IPS-15b (cell line): Measurements from ENCODE around the gene WNK2.

Experiments
- H3K27me3 ChIP-seq: one replicate; pipeline ENCODE4 v1.6.1; 2013; ENCODE audit warnings: low read length; ENCODE audit not compliant: control insufficient read depth, insufficient read depth
- H3K36me3 ChIP-seq: one replicate; pipeline ENCODE4 v1.6.1; 2013; ENCODE audit warnings: low read length; ENCODE audit not compliant: control insufficient read depth, insufficient read depth
- H3K4me1 ChIP-seq: one replicate; pipeline ENCODE4 v1.6.1; 2013; ENCODE audit warnings: mild to moderate bottlenecking, low read length; ENCODE audit not compliant: control insufficient read depth, insufficient read depth
- H3K4me3 ChIP-seq: one replicate; pipeline ENCODE4 v1.5.1; 2013; ENCODE audit warnings: low read depth, low read length
- H3K9ac ChIP-seq: one replicate; pipeline ENCODE4 v1.6.1; 2013; ENCODE audit warnings: low read depth, mild to moderate bottlenecking, low read length
- H3K9me3 ChIP-seq: one replicate; pipeline ENCODE4 v1.6.1; 2013; ENCODE audit warnings: mild to moderate bottlenecking, low read length; ENCODE audit not compliant: control insufficient read depth, insufficient read depth

The WNK2 gene

DNA sequence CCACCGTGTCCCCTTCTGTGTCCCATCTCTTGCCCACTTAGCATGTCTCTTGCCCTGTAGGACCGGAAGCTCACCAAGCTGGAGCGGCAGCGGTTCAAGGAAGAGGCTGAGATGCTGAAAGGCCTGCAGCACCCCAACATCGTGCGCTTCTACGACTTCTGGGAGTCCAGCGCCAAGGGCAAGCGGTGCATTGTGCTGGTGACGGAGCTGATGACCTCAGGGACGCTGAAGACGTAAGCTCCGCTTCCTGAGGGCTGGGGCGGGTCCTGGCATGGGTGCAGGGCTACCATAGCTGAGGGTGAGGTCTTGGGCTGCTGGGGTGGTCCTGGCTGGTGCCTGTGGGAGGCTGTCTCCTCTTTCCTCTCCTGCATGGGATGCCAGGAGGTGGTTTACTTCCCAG is 45.7 kb downstream of the WNK2 start:
- H3K27me3 ChIP-seq, result no peaks in the 10 kb centered on the region
- H3K36me3 ChIP-seq, result peaks cover under 1% of the 10 kb centered on the region
- peaks cover 3% of the 10 kb centered on the region for H3K4me1 ChIP-seq
- H3K9ac ChIP-seq, result no peak overlapping the region
- no peak overlapping the region for H3K4me3 ChIP-seq
- no peaks in the 10 kb centered on the region for H3K9me3 ChIP-seq

DNA sequence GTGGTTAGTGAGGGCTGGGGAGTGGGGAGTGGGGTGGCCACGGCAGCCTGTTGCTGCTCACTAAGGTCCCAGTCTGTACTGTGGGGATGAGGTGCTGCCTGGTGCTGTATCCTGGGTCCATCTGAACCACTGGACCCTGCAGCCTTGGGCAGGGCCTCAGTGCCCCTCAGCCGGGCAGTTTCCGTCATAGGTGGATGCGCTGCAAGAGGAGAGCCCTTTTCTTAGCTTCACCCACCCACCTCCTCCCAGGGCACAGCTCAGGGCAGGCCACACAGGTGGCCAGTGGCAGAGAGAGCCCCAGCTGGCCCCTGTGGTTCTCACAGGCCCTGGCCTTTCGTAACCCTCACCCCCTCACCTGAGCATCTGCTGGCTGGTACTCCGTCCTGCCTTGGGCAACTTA is 46.2 kb downstream of the WNK2 start:
- H3K36me3 ChIP-seq, result peaks cover 6% of the 10 kb centered on the region
- H3K4me1 ChIP-seq, result no peaks in the 10 kb centered on the region
- H3K27me3 ChIP-seq, result no peaks in the 10 kb centered on the region

DNA sequence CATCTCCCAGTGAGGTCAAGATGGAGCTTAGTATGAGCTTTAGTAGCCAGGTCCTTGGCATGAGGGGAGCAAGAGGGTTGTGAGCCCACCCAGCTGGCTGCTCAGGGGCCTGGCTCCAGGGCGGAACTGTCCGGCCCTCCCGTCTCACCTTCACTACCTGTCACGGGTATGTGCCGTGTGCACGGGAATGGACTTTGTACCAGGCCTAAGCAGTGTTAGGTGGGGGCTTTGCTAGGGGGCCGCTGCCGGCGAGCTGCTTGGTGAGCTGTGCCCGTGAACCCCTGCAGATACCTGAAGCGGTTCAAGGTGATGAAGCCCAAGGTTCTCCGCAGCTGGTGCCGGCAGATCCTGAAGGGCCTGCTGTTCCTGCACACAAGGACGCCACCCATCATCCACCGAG is 46.7 kb downstream of the WNK2 start:
- Histone ChIP-seq H3K9me3 (no peaks in the 10 kb centered on the region), H3K4me3 (no peak overlapping the region), H3K36me3 (peaks cover 7% of the 10 kb centered on the region), H3K27me3 (no peaks in the 10 kb centered on the region), H3K4me1 (no peaks in the 10 kb centered on the region), H3K9ac (no peak overlapping the region)

More for the DNA sequence above, 46.2 kb downstream of the WNK2 start:
- Histone ChIP-seq H3K4me3 (no peak overlapping the region), H3K9ac (no peak overlapping the region), H3K9me3 (no peaks in the 10 kb centered on the region)

DNA sequence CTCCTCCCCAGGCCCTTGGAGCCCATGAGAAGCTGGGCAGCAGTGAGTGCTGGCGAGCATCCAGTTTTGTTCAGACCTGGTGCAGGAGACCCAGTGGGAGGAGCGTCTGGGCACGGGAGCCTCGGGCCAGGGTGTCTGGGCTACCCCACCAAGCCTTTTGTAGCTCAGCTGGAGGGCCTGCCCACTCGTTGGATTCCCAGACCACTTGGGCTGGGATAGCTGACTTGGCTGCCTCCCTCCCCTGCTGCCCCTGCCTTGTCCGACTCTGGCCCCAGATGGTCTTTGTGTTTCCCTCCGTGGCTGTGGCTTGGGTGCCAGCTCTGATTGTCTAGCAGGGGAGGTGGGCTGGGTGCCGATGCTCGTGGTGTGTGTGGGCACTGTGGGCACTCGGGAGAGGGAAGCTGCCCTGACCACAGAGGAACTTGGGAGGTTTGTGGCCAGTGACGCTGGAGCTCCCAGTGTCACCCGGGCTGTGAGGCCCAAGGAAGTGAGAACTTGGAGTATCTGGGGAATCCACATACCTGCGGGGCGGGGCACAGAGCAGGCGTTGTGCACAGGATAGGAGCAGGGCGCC is 47.3 kb downstream of the WNK2 start:
- Histone ChIP-seq H3K9me3 (no peaks in the 10 kb centered on the region), H3K4me1 (no peaks in the 10 kb centered on the region), H3K9ac (no peak overlapping the region), H3K4me3 (no peak overlapping the region), H3K27me3 (no peaks in the 10 kb centered on the region), H3K36me3 (peaks cover 7% of the 10 kb centered on the region)

DNA sequence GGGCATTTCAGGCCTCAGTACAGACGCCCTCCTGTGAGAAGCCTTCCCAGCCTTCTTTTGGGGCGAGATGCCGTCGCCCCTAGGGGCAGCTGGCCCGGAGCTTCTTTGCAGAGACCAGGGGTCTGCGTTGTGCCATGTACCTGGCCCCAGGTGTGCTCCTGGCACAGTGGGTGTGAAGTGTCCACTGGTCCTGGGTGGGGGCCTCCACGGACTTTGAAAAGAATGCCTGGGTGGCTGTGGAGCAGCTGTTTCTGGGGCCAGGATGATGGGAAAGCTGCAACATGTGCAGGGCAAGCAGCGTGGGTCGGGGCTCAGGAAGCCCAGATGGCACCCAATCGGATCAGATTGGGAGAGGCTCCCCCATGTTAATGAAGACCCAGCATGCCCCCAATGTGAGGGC is 47.8 kb downstream of the WNK2 start:
- no peaks in the 10 kb centered on the region for H3K9me3 ChIP-seq
- no peak overlapping the region for H3K9ac ChIP-seq
- no peak overlapping the region for H3K4me3 ChIP-seq
- H3K27me3 ChIP-seq, result no peaks in the 10 kb centered on the region
- H3K36me3 ChIP-seq, result peaks cover 7% of the 10 kb centered on the region
- no peaks in the 10 kb centered on the region for H3K4me1 ChIP-seq

DNA sequence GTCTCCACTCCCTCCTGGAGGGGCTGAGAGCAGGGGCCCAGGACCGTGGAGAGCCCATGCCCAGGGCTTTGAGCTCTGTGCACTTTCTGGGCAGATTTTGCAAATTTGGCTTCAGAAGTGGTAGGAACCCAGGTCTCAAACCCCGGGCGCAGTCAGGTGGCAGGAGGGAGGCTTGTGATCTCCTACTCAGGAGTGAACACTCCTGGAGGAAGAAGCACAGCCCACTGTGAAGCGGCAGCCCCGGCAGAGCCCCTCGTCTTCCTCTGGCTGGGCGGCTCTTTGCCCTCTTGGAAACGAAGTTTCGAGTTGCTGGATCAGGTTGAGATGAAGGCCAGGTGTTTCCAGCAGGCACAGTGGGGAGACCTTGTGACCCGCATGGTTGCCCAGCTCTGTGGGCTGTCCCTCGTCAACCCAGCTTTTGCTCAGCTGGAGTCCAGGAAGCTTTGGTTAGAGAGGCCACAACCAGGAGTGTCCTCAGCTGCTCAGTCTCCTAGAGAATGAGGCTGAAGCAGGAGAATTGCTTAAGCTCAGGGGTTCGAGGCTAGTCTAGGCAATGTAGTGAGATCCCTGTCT is 48.5 kb downstream of the WNK2 start:
- no peaks in the 10 kb centered on the region for H3K27me3 ChIP-seq
- no peak overlapping the region for H3K9ac ChIP-seq
- peaks cover 7% of the 10 kb centered on the region for H3K36me3 ChIP-seq
- H3K9me3 ChIP-seq, result no peaks in the 10 kb centered on the region
- no peak overlapping the region for H3K4me3 ChIP-seq
- no peaks in the 10 kb centered on the region for H3K4me1 ChIP-seq

DNA sequence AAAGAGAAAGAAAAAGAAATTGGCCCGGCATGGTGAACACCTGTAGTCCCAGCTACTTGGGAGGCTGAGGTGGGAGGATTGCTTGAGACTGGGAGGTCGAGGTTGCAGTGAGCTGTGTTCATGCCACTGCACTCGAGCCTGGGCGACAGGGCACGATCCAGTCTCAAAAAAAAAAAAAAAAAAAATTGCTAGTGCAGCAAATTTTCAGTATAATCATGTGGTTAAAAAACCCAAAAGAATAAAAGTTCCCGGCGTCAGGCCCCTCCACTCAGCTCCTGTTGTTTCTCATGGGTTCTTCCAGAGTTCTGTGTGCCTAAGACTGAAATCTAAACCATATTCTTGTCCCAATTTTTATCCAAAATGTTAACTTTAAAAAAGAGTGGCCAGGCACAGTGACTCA is 49.1 kb downstream of the WNK2 start:
- peaks cover 13% of the 10 kb centered on the region for H3K36me3 ChIP-seq
- H3K9me3 ChIP-seq, result no peaks in the 10 kb centered on the region
- H3K4me3 ChIP-seq, result no peak overlapping the region
- H3K27me3 ChIP-seq, result no peaks in the 10 kb centered on the region
- H3K4me1 ChIP-seq, result no peaks in the 10 kb centered on the region
- no peak overlapping the region for H3K9ac ChIP-seq

DNA sequence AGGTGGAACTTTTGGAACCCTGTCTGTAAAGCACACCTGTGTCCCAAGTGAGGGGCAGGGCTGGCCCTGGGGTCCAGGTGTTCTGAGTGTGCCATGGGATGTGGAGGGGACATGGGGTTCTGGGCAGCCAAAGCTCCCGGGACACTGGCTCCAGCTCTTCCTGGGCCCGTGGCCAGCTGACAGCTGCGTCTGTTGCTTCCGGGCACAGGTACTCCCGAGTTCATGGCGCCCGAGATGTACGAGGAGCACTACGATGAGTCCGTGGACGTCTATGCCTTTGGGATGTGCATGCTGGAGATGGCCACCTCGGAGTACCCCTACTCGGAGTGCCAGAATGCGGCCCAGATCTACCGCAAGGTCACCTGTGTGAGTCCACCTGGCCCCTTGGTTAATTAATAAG is 50.7 kb downstream of the WNK2 start:
- Histone ChIP-seq H3K9ac (no peak overlapping the region), H3K4me3 (no peak overlapping the region), H3K36me3 (peaks cover 22% of the 10 kb centered on the region), H3K27me3 (no peaks in the 10 kb centered on the region), H3K4me1 (no peaks in the 10 kb centered on the region), H3K9me3 (no peaks in the 10 kb centered on the region)

DNA sequence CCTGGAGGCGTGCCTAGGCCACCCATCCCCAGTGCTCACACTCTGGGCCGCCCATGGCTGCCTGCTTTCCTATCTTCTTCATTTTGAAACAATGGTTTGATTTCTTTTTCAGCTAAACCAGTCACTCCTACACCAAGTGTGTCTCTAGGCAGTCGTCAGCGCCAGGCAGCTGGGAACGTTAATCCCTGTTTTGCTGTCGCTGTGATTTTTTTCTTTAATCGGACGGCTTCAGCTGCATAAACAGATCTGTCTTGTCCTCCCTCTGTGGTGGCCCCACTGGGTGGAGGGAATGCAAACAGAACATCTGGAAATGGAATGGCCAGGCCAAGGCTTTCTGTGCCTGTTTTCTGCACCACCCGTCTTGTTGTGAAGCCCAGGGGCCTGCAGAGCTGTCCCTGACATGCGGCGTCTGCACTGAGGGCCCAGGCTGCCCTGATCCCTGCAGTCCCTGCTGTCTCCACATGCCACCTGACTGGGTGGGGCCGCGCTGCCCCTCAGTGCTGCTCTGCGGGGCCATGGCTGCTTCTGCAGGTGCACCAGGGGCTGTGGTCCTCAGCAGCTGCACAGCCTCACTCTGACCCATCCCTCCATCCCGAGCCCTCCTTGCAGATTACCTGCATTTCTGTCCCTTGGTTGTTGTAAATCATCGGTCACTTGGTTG is 51.5 kb downstream of the WNK2 start:
- peaks cover 25% of the 10 kb centered on the region for H3K36me3 ChIP-seq
- H3K4me1 ChIP-seq, result no peaks in the 10 kb centered on the region
- no peak overlapping the region for H3K4me3 ChIP-seq
- H3K27me3 ChIP-seq, result no peaks in the 10 kb centered on the region
- no peak overlapping the region for H3K9ac ChIP-seq
- no peaks in the 10 kb centered on the region for H3K9me3 ChIP-seq

DNA sequence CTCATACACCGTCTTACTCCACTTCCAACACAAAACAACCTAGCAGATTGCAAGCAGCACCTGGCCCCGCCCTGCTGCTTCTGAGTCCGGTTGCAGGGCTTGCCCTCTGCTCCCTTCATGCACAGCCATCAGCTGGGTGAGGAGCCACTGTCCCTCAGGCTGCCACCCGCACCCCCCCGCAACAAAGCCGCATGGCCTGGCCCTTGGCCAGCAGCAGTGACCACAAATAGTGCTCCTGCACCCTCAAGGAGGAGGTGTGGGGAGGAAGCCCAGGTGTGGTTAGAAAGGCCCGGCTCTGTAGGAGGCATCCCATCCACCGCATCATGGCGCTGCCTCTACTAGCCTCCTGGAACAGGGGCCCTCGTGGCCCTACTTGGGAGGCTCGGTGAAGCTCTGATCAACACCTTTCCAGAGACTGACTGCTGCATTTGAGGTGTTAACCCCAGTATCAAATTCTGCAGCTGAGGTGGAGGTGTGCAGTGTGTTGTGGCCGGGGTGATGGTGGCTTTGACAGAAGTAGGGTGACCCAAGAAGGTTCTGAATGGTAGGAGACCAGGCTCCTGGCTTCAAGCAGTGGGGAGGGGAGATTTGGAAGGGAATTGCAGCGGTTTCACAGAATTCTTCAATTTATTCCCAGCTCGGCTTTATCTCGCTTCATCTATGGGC is 52.7 kb downstream of the WNK2 start:
- no peak overlapping the region for H3K9ac ChIP-seq
- H3K36me3 ChIP-seq, result peaks cover 25% of the 10 kb centered on the region
- H3K27me3 ChIP-seq, result no peaks in the 10 kb centered on the region
- H3K9me3 ChIP-seq, result no peaks in the 10 kb centered on the region
- no peak overlapping the region for H3K4me3 ChIP-seq
- no peaks in the 10 kb centered on the region for H3K4me1 ChIP-seq

DNA sequence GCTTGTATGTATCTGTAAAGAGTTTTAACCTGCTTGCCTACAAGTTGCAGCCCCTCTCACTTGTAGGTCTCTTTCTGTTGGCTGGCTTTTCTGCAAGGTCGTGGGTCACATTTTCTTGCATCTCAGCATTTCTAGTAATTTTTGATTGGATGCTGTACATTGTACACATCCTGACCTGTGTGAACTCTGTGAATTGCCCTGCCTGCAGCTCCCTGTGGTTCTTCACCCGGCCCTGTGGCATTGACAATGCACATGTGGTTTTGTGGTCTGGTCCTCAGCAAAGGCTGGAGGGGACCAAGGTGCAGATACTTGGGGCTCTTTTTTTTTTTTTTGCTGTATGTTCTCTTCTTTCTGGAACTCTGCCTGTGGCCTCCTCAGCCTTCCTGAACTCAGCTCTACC is 53.6 kb downstream of the WNK2 start:
- H3K36me3 ChIP-seq, result peaks cover 25% of the 10 kb centered on the region
- H3K4me1 ChIP-seq, result no peaks in the 10 kb centered on the region
- no peak overlapping the region for H3K4me3 ChIP-seq
- H3K9me3 ChIP-seq, result no peaks in the 10 kb centered on the region
- H3K27me3 ChIP-seq, result no peaks in the 10 kb centered on the region
- no peak overlapping the region for H3K9ac ChIP-seq
